Testis (tissue), 2 donors: Measurements from ENCODE around the gene TET1.
"Not testable (repeated sequence)": the region's sequence is repeated elsewhere in the genome, so short reads cannot be mapped to it uniquely, and the experiment has no call there.

Source experiments
- CTCF ChIP-seq, 3 experiments: fragments of 450-650 bp in 2 of 3; fragments of 200-600 bp in 1 of 3; sonication (generic) in 1 of 3; IDR thresholded peaks; one replicate each; pipeline ENCODE4 v1.5.1; 2016 to 2019; ENCODE audit warnings: antibody characterized with exemption in 3 of 3, mild to moderate bottlenecking in 2 of 3, moderate library complexity in 1 of 3
- POLR2A ChIP-seq: fragments of 450-650 bp; IDR thresholded peaks from one replicate; pipeline ENCODE4 v1.6.1; 2017; ENCODE audit warnings: antibody characterized with exemption, mild to moderate bottlenecking, moderate library complexity

- TF ChIP-seq CTCF (IDR thresholded peaks at IDR 0.05); POLR2A: not testable (repeated sequence)
These were observed 57.6 kb downstream of the TET1 start for GRCh38 chr10:68617691-68618090.
